PFSK-1 (cell line): Measurements from ENCODE around the gene RO60.

Experiments used
- FOXP2 ChIP-seq: optimal IDR thresholded peaks from 2 replicates; pipeline ENCODE3; 2011; ENCODE audit warnings: borderline replicate concordance, control low read depth, inconsistent platforms; ENCODE audit not compliant: insufficient read depth; ENCODE audit errors: extremely low read length, extremely low read depth
- POLR2AphosphoS5 ChIP-seq: IDR thresholded peaks from 2 replicates; pipeline ENCODE4 v1.6.1; 2012; ENCODE audit warnings: low read depth, mild to moderate bottlenecking, control low read depth, low read length, moderate library complexity
- REST ChIP-seq, 2 experiments: IDR thresholded peaks; 2 replicates each; pipeline versions ENCODE4 v1.6.1 to v1.8.0; 2011 to 2012; ENCODE audit warnings: low read depth in 2 of 2, low read length in 2 of 2, control low read depth in 1 of 2, inconsistent platforms in 1 of 2, mild to moderate bottlenecking in 1 of 2, moderate library complexity in 1 of 2; ENCODE audit not compliant: insufficient read depth in 1 of 2
- SIN3A ChIP-seq: IDR thresholded peaks from 2 replicates; pipeline ENCODE4 v1.6.1; 2012; ENCODE audit warnings: mild to moderate bottlenecking, low read length, moderate library complexity, borderline replicate concordance; ENCODE audit not compliant: insufficient read depth
- TAF1 ChIP-seq: IDR thresholded peaks from 2 replicates; pipeline ENCODE4 v1.6.1; 2012; ENCODE audit warnings: low read length, control low read depth, borderline replicate concordance; ENCODE audit not compliant: insufficient read depth

RO60 gene

GRCh38 chr1:193016788-193017187, 42.6 kb upstream of the RO60 start:
- TF ChIP-seq TAF1 (no peak), FOXP2 (no peak), REST (IDR thresholded peaks at IDR 0.05; ENCODE audit: insufficient read depth in 1 of 2, low read depth in 2 of 2, low read length in 2 of 2) (no peak), SIN3A (no peak), POLR2AphosphoS5 (no peak)

GRCh38 chr1:193019442-193020026, 39.9 kb upstream of the RO60 start:
- TF ChIP-seq SIN3A, result no peak
- TF ChIP-seq POLR2AphosphoS5, result no peak
- no peak for TF ChIP-seq TAF1
- no peak for TF ChIP-seq REST (IDR thresholded peaks at IDR 0.05; ENCODE audit: insufficient read depth in 1 of 2, low read depth in 2 of 2, low read length in 2 of 2)
- no peak for TF ChIP-seq FOXP2

- no peak for TF ChIP-seq SIN3A
- TF ChIP-seq REST (IDR thresholded peaks at IDR 0.05; ENCODE audit: insufficient read depth in 1 of 2, low read depth in 2 of 2, low read length in 2 of 2), result no peak
- TF ChIP-seq TAF1, result no peak
- TF ChIP-seq FOXP2, result no peak
These were observed 34.2 kb upstream of the RO60 start for GRCh38 chr1:193025218-193025617.

- no peak for TF ChIP-seq SIN3A
- no peak for TF ChIP-seq TAF1
- TF ChIP-seq REST (IDR thresholded peaks at IDR 0.05; ENCODE audit: insufficient read depth in 1 of 2, low read depth in 2 of 2, low read length in 2 of 2), result no peak
- no peak for TF ChIP-seq FOXP2
- no peak for TF ChIP-seq POLR2AphosphoS5
These were observed 29.1 kb upstream of the RO60 start for GRCh38 chr1:193030280-193030679.

GRCh38 chr1:193031431-193031830, 28.0 kb upstream of the RO60 start:
- no peak for TF ChIP-seq POLR2AphosphoS5
- TF ChIP-seq REST (IDR thresholded peaks at IDR 0.05; ENCODE audit: insufficient read depth in 1 of 2, low read depth in 2 of 2, low read length in 2 of 2), result no peak
- TF ChIP-seq FOXP2, result no peak
- no peak for TF ChIP-seq TAF1
- TF ChIP-seq SIN3A, result no peak
